Activated naive CD4-positive, alpha-beta T cell treated with anti-CD3 and anti-CD28 coated beads, Interleukin-2, amount 50 U/mL, for 16 hours (primary cell): ENCODE measurements around the gene CDPF1.

Source experiments
- DNase-seq: peaks from one replicate; pipeline ENCODE4 v3.0.0-alpha.2; 2020

The CDPF1 gene

DNA sequence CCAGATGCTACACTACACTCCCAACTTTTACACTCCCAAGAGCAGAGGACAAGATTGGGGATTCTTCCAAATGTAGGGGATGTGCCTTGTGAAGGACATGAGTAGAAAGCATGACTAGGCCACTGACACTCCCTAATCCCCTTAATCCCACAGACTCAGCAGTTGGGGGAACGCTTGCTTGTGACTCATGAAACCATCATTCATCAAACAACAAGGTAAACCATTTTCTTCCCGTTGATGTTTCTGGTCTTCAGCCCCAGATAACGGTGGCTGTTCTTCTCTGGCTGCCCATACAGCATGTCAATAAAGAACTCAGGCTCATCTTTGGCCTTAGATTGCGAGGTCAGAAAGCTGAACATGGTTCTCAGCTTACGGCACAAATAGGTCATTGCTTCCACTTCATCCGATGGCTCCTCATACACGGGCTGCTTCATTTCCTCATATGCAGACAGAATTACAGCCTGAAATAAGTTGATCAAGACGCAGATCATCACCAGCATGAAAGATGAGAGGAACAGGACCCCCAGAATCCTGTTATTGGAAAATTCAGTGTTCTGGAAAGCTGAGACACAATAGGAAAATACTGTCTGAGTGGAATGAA is 6.4 kb upstream of the CDPF1 start:
- DNase-seq, result no peak

DNA sequence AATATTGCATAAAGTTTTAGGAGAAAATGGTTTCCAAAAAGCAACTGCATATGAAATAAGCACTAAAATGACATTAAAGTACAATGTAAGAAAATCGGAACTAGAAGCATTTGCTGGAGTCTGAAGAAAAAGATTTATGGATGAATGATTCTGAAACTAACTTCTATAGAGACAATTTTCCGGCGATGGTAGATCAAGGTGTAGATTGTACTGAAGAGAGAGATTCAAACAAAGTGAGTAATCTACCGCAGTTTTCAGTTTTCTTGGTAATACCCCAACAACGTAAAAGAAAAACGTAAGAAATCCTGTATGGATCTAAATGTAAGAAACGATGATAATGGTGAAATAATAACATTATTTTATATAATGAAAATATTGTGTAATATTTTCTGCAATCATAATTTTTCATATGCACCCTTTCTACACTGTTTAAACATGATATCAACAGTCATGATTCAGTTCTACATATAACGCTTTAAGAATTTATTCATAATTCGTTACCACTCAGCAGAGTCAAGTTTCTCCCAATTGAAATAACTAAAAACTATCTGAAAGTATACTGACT is 1.8 kb upstream of the CDPF1 start:
- DNase-seq, result no peak

DNA sequence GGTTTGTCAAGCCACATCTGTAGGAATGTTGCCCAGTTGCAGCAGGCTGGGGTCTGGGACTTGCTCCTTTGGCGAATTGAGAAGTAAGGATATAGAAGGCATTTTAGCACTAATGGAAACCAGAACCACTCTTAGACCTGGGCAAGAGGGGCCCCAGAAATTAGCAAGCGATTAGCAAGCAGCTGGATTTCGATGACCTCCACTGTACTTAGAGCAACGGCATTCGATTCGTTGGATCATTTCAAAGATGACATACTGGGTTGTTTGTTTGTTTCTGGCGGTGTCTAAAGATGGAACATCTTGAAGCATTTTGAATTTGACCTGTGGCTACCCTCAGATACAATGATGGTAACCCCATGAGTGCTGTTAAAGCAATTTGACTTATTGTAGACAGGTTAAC is 1.2 kb upstream of the CDPF1 start:
- DNase-seq, result no peak

DNA sequence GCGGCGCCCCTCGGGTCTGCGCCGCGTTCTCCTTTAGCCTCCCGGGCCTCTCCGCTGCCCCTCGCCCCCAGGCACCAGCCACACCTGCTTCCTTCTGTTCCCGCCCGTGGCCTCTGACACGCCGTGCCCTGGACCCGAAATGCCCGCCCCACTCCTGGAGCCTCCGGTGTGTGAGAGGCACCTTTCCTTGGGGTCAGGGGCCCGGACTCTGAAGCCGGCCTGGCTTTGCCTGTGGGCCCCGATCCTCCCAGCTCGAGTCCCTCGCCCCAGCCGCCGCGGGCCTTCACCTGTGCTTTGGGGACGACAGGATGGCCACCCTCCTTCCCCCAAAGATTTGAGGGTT is 661 bp upstream of the CDPF1 start:
- no peak for DNase-seq

DNA sequence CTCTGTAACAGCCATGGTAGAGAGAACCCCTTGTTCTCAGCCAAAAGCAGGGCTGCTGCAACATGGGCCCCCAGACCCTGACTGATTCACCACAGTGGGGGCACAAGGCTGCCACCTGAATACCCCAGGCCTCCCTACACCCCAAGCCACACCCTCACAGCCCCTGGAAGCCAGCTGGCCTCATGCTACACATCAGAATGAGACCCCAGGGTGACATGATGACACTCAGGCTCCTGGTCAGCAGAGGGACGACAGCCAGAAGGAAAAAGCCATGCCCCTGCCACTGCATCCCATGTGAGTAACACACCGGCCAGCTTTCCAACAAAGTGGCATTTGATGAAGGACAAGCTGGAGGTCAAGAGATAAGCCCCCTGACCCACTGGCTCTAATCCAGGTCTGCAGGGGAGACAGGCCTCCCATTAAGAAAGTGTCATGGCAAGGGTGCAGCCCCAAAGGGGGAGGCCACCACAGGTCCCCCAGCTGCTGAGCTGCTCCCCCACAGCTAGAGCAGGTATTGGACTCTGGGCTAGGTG is 2.6 kb downstream of the CDPF1 start:
- DNase-seq, result no peak

DNA sequence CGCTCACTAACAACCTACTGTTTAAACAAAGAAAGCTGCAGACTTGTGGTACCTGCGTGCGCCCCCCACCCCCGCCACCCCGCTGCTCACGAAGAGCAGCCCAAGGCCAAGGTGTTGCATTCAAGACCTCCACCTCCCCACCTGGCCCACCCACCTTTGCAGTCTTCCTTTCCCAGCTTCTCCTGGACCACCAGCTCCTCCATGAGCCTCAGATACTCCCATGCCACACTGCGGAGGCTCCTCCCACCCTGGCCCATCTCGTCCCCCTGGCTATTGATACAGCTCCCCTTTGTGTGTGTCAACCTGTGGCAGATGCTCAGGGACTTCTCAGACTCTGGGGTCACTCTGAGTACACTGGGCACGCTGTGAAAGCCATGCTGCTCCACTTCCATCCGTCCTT is 3.9 kb downstream of the CDPF1 start:
- no peak for DNase-seq

DNA sequence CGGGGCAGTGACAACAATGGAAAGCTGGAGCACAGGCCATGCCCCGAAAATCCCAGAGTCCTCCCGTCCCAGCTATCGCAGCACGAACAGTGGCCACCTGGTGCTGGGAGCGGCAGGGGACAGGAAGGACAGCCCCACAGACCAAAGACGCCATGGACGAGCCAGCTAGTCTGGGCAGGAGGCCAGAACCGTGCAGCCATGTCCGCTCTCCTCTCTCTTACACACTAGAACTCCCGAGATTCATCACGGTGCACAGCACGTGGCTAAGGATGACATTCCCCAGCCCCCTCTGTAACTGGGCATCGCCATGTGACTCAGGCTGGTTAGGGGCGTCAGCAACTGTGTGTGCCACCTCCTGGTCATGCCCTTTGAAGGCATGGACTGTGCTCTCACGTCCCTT is 4.6 kb downstream of the CDPF1 start:
- DNase-seq, result no peak

DNA sequence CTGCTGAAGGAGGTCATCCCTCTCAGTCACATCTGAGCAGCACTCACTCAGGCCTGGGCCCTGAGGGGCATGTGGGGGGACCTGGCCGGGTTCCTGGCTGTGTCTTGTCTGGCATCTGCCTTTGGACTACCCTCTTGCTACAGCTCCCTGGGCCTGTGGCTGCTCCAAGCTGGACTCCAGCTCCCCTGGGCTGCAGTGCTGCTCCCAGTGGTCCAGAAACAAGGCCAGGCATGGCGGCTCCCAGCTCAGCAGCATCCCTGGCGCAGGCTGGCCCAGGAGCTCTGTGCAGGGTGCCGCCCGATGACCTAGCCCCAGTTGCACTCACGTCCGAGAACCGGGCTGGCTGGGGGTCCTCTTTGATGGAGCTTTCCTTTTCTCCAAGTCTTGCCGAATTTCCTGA is 5.3 kb downstream of the CDPF1 start:
- DNase-seq, result no peak

DNA sequence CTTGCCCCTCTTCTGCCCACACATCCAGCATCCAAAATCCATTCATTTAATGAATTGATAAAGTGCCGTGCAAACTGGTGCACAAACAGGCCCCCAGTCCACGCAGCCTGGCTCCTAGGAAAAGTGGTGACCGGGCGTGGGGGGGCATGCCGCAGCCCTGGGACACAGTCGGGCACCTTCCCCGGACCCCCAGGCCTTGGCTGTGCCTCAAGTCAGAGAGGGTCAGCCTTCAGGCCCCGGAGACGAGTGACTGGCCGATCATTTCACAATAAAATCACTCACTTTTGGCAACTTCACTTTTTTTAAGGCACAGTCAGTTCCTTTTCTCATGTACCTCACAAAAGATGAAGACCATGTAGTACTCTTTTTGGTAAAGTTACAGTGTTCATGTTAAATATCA is 8.0 kb downstream of the CDPF1 start:
- no peak for DNase-seq

DNA sequence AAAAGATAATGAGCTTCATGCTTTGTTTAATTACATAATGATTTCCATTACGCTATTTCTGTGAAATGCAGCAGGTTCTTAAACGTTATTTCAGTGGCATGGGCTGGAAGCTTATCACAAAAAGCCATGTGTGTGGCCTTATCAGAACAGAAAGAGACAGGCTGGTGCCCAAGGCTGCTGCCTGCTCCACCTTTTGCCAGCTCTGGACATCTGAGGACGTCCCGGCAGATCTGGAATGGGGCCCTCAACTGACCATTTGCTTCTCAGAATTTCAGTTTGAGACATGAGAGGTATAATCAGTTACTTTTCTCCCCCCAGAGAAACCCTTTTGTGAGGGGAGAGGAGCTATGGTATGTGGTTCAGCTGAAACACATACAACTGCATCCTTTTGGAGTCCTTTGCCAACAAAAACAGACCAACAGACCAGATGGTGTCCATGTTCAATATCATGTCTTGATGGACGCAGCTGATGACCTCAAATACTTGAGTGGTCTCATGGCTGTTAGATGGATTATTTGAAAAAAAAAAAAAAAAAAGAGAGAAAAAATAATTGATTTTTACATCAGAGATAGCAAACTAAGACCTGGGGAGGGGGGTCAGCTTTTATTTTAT is 8.6 kb downstream of the CDPF1 start:
- DNase-seq, result no peak

DNA sequence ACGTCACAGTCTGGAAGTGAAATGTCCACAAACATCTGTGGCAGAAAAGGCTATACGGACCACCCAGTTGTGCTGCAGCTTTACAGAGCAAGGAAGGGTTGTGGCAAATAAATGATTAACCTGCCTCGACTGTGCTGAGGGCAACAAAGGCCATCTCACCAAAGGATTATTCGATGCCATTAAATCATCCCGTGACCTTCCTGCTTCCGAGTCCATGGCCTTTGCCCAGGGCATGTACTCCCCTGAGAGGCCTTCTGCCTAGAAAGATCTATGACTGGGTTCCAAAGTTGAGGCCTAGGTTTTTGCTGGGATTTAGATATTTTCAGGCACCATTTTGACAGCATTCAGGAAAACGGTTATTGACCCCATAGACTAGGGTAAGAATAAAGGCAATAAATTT is 9.2 kb downstream of the CDPF1 start:
- no peak for DNase-seq

DNA sequence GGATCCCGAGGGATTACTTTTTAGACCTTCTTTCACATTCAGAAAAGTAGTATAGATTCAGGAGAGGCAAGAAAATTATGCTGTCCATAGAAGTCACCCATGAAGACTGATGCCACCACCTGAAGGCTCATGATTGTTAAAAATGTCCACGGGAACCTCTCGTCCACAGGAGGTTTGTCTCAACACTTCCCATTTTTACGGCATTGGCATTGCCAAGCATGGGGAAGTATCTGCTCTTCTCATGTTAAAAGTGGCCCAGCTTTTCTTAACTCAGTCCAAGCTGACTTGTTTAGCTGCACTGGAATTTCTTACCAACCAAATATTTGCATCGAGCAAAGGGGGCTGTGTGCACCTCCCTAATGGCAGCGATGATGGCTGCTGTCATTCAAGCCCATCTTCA is 9.6 kb downstream of the CDPF1 start:
- DNase-seq, result no peak

DNA sequence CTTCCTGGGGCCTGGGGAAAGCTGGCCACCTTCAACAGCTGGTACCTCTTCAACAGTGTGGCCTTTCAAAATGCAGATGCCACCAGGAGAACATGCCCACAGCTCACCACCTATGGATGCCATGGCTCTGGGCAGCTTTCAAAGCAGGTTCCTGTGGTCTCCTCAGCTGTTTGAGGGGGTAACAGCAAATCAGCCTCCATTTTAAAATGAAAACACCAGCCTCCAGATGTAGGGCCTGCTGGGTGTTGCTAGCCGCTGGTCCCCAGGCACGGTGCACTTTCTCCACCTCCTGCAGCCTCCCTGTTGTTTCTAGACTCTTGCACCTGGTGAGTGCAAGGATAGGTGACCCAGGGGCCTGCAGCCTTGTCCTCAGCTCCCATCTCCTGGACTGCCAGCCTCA is 10.0 kb downstream of the CDPF1 start:
- DNase-seq, result no peak

DNA sequence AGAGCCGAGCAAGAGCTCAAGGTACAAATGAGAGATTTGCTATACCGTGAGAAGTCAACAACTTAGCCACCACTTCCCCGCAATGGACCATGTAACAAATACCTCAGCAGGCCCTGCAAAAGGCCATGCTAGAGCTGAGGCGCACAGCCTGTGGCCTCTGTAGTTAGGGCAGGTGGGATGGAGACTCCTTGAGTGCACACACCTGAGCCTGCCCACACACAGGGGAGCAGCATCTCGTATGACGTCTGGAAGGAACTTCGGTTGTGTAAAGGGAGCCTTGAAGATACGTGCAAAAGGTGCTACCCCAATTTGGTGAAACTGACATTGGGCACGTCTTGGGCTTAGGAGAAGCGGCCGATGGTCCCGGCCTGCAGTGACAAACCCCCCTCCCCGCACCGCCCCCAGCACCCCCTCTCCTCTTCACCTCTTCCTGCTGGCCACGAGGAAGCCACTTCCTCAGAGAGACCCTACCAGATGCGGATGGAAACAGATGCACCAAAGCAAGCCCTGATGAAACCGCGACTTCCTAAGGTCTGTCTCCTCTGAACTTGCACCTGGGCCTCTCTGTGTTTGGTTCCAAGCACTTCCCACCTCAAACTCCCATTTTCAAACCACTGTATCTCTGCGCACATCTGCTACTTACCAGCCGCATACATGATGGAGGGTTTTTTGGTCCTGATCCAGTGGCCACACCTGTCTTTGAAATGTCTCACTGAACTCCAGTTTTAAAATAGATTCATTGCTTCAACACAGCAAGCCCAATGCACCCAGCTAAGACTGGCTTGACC is 10.6 kb downstream of the CDPF1 start:
- no peak for DNase-seq

DNA sequence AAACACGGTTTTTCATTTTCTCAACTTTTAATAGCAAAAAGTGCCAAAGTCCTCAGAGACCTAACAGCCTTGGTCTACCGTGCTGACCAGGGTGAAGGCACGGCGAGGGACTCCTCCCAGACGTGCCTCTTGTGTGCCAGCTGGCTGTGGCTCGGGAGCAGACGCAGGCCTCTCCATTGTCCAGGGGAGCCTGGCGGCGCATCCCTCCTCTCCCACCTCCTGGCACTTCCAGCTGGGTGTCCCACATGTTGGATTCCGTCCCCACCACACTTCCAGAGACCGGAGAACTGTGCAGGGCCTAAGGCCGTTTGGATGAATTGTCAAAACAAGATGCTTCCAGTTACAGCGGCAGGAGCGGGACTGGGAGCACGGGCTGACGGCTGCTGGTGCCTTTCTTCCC is 11.6 kb downstream of the CDPF1 start:
- DNase-seq, result no peak

DNA sequence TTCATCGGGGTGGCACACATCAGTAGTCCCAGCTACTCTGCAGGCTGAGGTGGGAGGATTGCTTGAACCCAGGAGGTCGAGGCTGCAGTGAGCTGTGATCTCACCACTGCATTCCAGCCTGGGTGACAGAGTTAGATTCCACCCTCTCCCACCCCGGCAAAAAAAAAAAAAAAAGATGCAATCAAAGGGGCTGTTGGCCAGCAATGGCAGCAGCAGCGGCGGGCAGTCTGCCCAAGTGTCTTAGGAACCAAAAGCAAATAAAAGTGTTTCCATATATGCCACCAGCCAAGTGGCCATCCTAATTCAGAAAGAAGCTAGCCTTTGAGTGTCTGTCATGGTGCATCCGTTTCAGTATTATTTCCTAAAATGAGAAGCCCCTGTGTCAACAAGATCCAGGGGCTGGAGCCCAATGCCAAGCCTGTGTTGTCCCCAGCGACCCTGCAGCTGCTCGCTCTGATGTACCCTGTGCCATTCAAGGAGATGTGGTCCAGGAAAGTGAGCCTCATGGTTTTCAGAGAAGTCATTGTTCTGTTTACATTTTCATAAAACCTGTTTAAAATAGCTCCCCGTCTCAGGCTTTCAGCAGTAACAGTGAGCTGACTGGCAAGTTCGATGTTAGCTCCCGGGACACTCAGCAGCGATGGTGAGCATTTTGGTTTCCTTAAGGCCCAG is 12.5 kb downstream of the CDPF1 start:
- DNase-seq, result no peak

DNA sequence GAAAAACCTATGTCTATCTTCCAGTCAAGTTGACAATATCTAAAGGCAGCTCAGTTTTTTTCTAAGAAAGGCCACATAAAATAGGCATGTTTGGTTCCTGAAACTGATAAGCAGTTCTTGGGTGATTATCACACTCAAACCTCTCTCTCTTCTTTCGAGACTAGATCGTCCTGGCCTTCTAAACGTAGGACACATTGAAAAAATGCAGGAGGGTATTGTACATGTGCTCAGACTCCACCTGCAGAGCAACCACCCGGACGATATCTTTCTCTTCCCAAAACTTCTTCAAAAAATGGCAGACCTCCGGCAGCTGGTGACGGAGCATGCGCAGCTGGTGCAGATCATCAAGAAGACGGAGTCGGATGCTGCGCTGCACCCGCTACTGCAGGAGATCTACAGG is 15.1 kb downstream of the CDPF1 start:
- no peak for DNase-seq

DNA sequence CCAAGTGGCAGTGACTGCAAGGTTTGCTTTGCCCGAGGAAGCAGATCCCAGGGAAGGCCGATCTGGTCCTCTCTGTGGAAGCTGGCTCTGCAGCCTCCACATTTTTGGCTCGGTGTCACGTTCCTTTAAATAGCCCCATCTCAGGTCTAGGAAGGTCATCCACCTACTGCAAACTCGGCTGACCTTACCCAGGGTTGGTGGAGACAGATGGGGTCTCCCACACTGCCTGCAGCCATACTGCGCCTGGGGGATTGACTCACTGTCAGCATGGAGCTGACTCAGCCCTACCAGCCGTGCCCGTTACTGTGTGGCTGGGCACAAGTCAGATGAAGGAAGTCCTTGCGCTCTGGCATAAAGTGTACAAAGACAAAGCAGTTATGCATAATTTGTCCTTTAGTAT is 16.9 kb downstream of the CDPF1 start:
- DNase-seq, result no peak

DNA sequence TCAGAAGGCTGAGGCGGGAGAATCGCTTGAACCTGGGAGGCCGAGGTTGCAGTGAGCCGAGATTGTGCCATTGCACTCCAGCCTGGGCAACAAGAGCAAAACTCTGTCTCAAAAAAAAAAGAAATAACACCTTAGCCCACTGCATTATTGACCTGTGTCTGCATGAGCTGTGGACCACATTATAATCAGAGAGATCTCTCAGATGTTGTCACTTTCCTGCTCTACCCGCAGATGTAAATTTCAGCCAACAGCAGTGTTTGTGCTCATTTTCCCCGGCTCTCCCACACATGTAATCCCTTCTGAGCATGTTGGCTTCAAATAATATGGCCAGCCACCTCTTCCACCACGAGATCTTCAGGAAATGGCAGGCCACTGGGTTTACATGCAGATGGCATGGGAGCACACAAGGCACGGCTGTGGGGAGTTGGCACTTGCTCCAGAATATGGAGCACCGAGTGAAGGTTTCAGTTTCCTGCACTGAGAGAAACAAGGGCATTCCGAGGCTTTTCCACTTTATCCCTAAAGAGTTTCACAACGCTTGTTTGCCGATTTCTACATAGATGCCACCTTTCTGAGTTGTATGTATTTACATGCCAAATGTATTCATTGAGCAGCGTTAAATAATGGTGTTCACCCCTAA is 19.7 kb downstream of the CDPF1 start:
- no peak for DNase-seq

DNA sequence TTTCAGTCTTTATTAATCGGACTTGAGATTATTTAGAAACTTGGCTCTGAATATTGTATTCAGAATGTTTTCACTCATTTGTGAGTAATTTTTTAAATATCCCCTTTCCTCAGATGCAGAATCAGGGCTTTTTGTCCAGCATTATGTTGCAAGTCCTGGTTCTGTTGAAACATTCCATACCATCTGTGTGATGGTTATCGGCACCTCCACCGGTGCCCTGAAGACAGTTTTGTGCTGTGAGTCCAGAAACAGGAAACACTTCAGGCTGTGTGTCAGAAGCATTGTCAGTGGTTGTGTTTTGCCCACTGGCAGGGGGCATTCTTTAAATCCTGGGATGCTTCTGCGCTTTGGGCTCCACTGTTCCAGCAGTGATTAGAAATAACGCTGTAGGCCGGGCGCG is 20.4 kb downstream of the CDPF1 start:
- DNase-seq, result no peak

DNA sequence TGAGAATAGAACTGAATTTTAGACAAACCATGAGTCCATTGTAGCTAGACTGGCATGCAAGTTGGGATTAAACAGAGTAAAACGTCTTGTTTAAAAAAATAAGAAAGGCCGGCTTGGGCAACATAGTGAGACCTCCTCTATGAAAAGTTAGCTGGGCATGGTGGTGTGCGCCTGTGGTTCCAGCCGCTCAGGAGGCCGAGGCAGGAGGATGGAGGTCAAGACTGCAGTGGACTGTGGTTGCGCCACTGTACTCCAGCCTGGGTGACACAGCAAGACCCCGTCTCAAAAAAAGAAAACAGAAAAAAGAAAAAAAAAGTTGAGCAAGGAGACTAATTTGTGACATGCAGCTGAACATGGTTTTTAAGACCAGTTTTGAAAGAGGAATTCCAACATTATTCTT is 23.5 kb downstream of the CDPF1 start:
- DNase-seq, result no peak

DNA sequence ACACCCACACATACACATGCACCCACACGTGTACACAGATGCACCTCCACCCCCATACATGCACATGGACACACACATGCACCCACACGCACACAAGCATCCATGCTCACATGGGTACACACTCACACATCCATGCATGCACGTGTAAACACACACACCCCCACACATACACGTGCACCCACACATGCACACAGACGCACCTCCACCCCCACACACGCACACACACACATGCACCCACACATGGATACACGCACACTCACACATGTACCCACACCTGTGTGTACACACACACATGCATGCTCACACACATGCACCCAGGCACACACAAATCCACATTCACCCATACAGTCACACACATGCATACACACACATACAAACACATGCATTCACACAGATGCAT is 24.5 kb downstream of the CDPF1 start:
- DNase-seq, result no peak

DNA sequence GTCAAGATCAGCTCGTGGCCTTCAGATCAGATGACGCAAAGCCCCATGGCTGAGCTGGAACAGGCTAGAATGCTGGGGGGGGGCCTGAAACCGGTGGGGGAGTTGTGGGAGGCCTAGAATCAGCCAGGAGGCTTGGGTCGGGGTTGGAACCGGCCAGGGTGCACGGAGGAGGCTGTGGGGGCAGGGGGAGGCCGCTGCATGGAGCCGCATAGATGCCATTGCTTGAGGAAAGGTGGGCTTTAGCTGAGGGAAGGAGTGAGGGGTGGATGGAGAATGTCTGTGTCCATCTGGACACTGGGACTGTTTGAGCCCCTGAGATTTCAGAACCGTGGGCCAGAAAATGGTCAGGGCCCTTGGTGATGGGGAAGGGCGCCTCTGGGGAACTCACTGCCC is 25.2 kb downstream of the CDPF1 start:
- DNase-seq, result no peak
